MCF 10A (cell line): ENCODE results near the gene DENND4B. TPM values are rescaled to one million over a fixed set of nuclear protein-coding genes. Genes with fewer than 3 reads are reported as not detected.

Experiments
- BruUV-seq: library from RNA; stranded (reverse); fragments of 400-500 nt; replicated peaks from 2 replicates; lab custom pipeline; 2021; lab: Mats Ljungman, UMichigan
- CTCF ChIA-PET: fragments of 300-600 bp; sonication (Branson Sonifier 250); formaldehyde crosslinking; extraction: SDS; loops from one replicate; lab custom pipeline; 2021; ENCODE audit warnings: antibody characterized with exemption, inconsistent platforms; lab: Yijun Ruan, JAX
- POLR2A ChIA-PET: fragments of 300-600, 350-650 bp; sonication (Branson Sonifier 250); formaldehyde crosslinking; extraction: SDS; loops from one replicate; lab custom pipeline; 2020; ENCODE audit warnings: antibody characterized with exemption, inconsistent platforms; lab: Yijun Ruan, JAX
- DNase-seq: peaks from one replicate; pipeline ENCODE4 v3.0.0-alpha.2; 2018; ENCODE audit not compliant: unreplicated experiment
- H3K27ac Mint-ChIP-seq: one replicate; pipeline ENCODE4 v1.8.0; 2022; ENCODE audit warnings: mild to moderate bottlenecking, low read depth, mixed read lengths; ENCODE audit not compliant: unreplicated experiment
- H3K27me3 Mint-ChIP-seq: one replicate; pipeline ENCODE4 v1.8.0; 2022; ENCODE audit warnings: mixed read lengths; ENCODE audit not compliant: insufficient read depth, unreplicated experiment
- H3K36me3 Mint-ChIP-seq: one replicate; pipeline ENCODE4 v1.8.0; 2022; ENCODE audit warnings: mild to moderate bottlenecking, moderate library complexity, mixed read lengths; ENCODE audit not compliant: insufficient read depth, unreplicated experiment
- H3K4me1 Mint-ChIP-seq: one replicate; pipeline ENCODE4 v1.8.0; 2022; ENCODE audit warnings: mixed read lengths; ENCODE audit not compliant: insufficient read depth, unreplicated experiment
- H3K4me3 Mint-ChIP-seq: one replicate; pipeline ENCODE4 v1.8.0; 2022; ENCODE audit warnings: mild to moderate bottlenecking, moderate library complexity, mixed read lengths; ENCODE audit not compliant: unreplicated experiment
- H3K9me3 Mint-ChIP-seq: one replicate; pipeline ENCODE4 v1.8.0; 2022; ENCODE audit warnings: mixed read lengths; ENCODE audit not compliant: unreplicated experiment
- CTCF ChIP-seq: fragments of 200-600 bp; IDR thresholded peaks from one replicate; pipeline ENCODE4 v1.8.0; 2022; ENCODE audit warnings: antibody characterized with exemption, mild to moderate bottlenecking; ENCODE audit not compliant: unreplicated experiment
- intact Hi-C: fragments of 100-400 bp; cut with micrococcal nuclease; formaldehyde crosslinking; loops from 2 replicates; pipeline ENCODE4 v1.14.1; 2022
- total RNA-seq: library from RNA; stranded (reverse); gene quantifications from 2 replicates; pipeline ENCODE4 v1.2.3, GENCODE V29; 2022

The DENND4B gene
- total RNA-seq, 1 experiment from 2014 or later = 59.6 TPM

- H3K27me3 Mint-ChIP-seq = no peaks in the 10 kb centered on the region
- peaks cover 32% of the 10 kb centered on the region for H3K36me3 Mint-ChIP-seq
- no peaks in the 10 kb centered on the region for H3K9me3 Mint-ChIP-seq
- ChIA-PET POLR2A (interaction anchor here (0.7 to 13.2 kb wide), 11 partner anchors 12 to 416 kb away, joined by 3 to 358 read pairs (median 15); partner anchors contain the start of genes CREB3L4, CRTC2, DENND4B and GATAD2B), CTCF (interaction anchor here (0.6 to 7.8 kb wide), 31 partner anchors 11 to 504 kb away, joined by 3 to 80 read pairs (median 5); partner anchors contain the start of genes CREB3L4, DENND4B, GATAD2B and JTB)
- intact Hi-C loops = loop anchor here (2.0 to 5.0 kb wide), 4 partner anchors 29 to 370 kb away; partner anchors contain the start of genes CRTC2, DENND4B, GATAD2B and S100A14
- no peak overlapping the region for H3K4me3 Mint-ChIP-seq
- TF ChIP-seq CTCF = no peak
- H3K27ac Mint-ChIP-seq = no peak overlapping the region
- BruUV-seq = no TSS peak
- peaks cover 44% of the 10 kb centered on the region for H3K4me1 Mint-ChIP-seq
- DNase-seq = no peak
Observed at GRCh38 chr1:153987621-153988020, 41.1 kb upstream of the DENND4B start.

- Mint-ChIP-seq H3K9me3 (no peaks in the 10 kb centered on the region), H3K36me3 (peaks cover 25% of the 10 kb centered on the region), H3K27ac (peak within 1 kb of the TSS; percentile 78), H3K4me1 (peaks cover 32% of the 10 kb centered on the region), H3K27me3 (no peaks in the 10 kb centered on the region), H3K4me3 (peak within 1 kb of the TSS; percentile 87)
- BruUV-seq = no TSS peak
- DNase-seq = peak; percentile 96
- ChIA-PET CTCF (interaction anchor here (0.6 to 7.8 kb wide), 59 partner anchors 9 to 1480 kb away, joined by 3 to 80 read pairs (median 5); partner anchors contain the start of genes CREB3L4, CRTC2, DENND4B and GATAD2B), POLR2A (interaction anchor here (0.5 to 13.2 kb wide), 40 partner anchors 8 to 475 kb away, joined by 3 to 358 read pairs (median 4); partner anchors contain the start of genes CHTOP, CREB3L4, CRTC2 and DENND4B)
- TF ChIP-seq CTCF = no peak
- intact Hi-C loops = loop anchor here (1.0 to 5.0 kb wide), 13 partner anchors 19 to 477 kb away; partner anchors contain the start of genes CREB3L4, CRTC2, DENND4B and GATAD2B
Observed at GRCh38 chr1:153985941-153986761, 39.6 kb upstream of the DENND4B start, which contains the start of gene RAB13. TSS of gene RAB13 (minus strand) at chr1:153986339. CDS start at chr1:153986236, 103 bp downstream.

- BruUV-seq = no TSS peak
- DNase-seq = peak; percentile 77
- H3K4me1 Mint-ChIP-seq = peaks cover 29% of the 10 kb centered on the region
Observed at GRCh38 chr1:153985341-153985912, 38.9 kb upstream of the DENND4B start.

More at GRCh38 chr1:153985341-153985912, 38.9 kb upstream of the DENND4B start:
- H3K27me3 Mint-ChIP-seq = no peaks in the 10 kb centered on the region
- intact Hi-C loops = loop anchor here (5.0 kb wide), 2 partner anchors 38 to 368 kb away; partner anchors contain the start of genes DENND4B and S100A14
- peak overlapping the region; percentile 78 for H3K27ac Mint-ChIP-seq
- no peaks in the 10 kb centered on the region for H3K9me3 Mint-ChIP-seq
- ChIA-PET CTCF (interaction anchor here (0.7 to 7.8 kb wide), 19 partner anchors 9 to 630 kb away, joined by 3 to 80 read pairs (median 7); partner anchors contain the start of genes CREB3L4, DENND4B, GATAD2B and JTB), POLR2A (interaction anchor here (0.5 to 13.2 kb wide), 26 partner anchors 8 to 441 kb away, joined by 3 to 358 read pairs (median 5); partner anchors contain the start of genes CHTOP, CREB3L4, CRTC2 and DENND4B)
- peaks cover 21% of the 10 kb centered on the region for H3K36me3 Mint-ChIP-seq
- H3K4me3 Mint-ChIP-seq = peak overlapping the region; percentile 87
- no peak for TF ChIP-seq CTCF
